Erythroblast (primary cell): ENCODE results near the gene TP53AIP1.

Experiments
- DNase-seq, 2 experiments: peaks; one replicate each; lab custom pipeline; 2025; lab: John Stamatoyannopoulos, UW
- GATA1 ChIP-seq: IDR thresholded peaks from 2 replicates; pipeline ENCODE4 v1.6.1; 2011; ENCODE audit warnings: low read depth, mild to moderate bottlenecking, control low read depth, low read length, moderate library complexity
- POLR2A ChIP-seq: IDR thresholded peaks from 2 replicates; pipeline ENCODE4 v1.6.1; 2011; ENCODE audit warnings: mild to moderate bottlenecking, low read length

TP53AIP1 gene

DNA sequence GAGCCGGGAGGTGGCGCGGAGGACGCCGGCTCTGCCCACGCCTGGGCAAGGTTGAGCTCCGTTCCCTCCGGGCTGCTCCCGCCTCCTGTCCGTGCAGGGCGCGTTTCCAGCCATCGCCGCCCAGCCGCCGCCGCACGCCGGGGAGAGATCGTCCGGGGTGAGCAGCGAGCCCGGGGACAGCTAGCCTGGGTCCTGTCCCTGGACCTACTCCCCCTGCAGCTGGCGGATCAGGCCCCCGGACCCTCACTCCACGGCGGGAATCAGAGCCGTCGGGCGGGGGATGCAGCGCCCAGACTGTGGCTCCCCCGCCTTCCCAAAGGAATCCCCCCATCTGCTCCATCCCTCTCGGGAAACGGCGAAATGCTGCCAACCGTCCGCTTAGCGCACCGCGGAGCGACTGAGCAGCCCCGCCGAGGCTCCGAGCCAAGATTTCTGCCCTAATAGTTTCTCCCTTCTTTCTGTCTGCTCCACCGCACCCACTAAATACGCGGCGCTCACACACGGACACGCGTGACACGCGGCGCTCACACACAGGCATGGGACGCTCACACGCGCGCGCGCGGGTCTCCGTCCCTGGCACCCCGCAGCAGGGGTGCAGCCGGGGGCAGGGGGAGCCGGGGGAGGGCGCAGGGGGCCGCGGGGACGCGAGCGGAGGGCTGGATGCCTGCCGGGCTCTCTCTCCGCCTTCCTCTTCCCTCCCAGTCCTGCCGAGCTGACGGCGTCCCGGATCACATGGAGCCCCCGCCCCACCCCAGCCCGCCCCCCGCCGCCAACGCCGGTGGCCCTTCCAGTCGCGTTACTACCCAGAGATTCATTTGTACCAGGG, 51.9 kb downstream of the TP53AIP1 start, which contains the start of gene KCNJ5:
Gene KCNJ5, plus strand, starts transcription at position 814 of the 826 bp plus-strand sequence. CDS start 19,918 bp downstream, outside the sequence.
- TF ChIP-seq GATA1 (no peak), POLR2A (no peak)
- DNase-seq, result no peak

DNA sequence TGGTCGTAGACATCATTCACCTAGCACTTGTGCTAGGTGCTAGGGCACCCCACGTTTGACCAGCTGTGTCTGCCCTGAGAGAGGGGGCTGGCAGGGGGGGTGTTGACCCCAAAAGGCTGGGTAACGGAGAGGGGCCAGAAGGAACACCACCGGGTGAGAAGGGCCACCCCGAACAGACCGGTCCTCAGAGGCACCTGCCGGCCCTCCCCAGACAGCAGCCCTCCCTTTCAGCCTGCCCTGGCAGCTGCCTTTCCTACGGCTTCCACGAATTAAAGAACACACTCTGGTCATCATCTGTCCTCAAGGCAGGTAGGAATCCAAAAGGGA, 52.5 kb downstream of the TP53AIP1 start:
- no peak for DNase-seq
- TF ChIP-seq POLR2A (no peak), GATA1 (no peak)

DNA sequence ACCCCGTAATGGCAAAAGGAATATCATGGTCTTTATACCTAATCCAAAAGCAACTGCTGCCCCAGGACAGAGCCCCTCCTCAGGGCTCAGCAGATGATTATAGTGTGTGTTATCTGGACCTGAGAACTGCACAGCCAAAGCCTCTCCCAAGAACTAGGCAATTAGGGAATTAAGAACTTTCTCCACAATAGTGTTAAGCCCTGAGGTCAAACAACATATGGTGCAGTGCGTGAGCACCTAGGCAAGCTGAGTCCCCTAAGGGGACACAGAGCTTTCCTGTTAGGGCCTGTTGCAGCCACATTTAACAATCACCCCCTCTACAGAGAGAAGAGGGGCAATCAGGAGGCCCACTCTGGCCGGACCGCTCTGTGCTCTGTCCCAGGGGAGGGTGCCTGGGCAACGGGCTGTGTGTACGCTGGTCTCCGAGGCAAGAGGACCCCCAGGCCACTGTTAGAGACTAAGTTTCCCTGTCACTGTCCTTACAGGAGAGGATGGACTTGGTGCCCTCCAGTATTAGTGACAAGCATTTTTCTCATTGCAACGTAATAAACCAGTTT, 52.9 kb downstream of the TP53AIP1 start:
- TF ChIP-seq GATA1 (no peak), POLR2A (no peak)

DNA sequence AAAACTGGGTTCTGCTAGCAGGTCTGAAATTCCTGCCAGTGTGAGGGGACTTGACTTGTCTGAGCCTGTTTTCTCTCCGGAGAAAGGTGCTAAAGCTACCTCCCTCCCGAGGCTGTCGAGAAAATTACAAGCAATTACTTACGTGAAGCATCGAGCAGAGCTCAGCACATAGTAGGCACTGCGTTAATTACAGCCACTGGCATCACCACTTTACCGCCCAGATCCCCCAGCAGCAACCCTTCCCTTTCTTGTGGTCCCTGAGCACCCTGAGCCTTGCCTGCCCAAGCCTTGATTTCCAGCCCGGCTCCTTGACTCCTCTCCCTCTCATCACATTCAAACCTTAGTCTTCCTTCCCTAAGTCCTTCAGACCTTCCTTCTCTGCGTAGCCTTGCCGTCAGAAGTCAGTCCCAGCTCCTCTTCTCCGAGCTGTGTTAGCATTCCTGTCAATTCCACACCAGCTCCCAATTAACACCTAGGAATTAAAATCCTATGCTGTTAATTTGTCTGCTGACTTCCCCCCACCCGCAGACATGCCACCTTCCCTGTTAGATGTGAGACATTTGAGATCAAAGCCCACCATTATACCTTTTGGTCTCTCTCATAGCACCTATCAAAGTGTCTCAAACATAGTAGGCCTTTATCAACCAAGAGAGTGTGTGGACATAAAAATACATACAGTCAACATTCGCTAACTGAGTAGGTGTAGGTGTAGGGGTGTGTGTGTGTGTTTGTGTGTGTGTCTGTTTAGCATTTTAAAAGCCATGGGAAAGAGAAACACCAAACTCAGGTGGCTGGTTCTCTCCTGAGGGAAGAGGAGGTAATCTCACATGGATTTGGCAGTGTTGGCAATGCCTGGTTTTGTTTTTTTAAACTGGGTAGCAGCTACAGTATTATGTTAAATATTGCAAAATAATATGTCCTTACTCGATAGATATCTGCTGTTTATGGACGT, 54.4 kb downstream of the TP53AIP1 start:
- TF ChIP-seq POLR2A, result no peak
- TF ChIP-seq GATA1, result no peak
- no peak for DNase-seq

More for the DNA sequence above, 52.9 kb downstream of the TP53AIP1 start:
- no peak for DNase-seq

DNA sequence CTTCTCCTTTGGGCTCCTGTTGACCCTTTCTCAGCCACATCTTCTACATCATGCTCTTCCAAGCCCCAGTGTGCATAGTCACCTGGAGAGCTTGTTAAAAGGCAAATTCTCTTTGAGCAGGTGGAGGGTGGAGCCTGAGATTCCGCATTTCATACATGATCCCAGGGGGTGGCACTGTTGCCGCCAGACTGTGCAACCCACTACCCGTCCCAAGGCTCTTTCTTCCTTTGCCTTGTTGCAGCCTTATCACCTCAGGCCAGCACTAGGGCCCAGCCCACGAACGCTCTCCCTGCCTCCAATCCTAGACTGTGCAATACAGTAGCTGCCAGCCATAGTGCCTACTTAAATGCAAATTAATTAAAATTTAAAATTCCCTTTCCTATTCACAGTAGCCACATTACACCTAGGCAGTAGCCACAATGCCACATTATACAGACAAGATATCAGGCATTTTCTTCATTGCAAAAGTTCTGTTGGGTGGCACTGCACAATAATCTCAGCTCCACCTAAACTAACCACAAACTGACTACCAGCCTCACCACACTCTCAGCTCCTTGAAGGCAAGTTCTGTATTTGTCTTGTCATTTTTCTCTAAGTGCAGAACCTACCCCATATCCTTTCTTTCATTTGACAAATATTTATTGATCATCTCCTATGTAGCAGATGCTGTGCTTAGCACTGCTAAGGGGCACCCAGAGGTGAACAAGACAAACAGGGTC, 56.1 kb downstream of the TP53AIP1 start:
- no peak for TF ChIP-seq GATA1
- TF ChIP-seq POLR2A, result no peak
- peak; percentile 9 to 44 for DNase-seq
